Fibroblast of gingiva (primary cell): ENCODE measurements around the gene NPIPA2.
"Not testable (repeated sequence)": the region's sequence is repeated elsewhere in the genome, so short reads cannot be mapped to it uniquely, and the experiment has no call there.

Experiments
- DNase-seq: peaks from one replicate; pipeline ENCODE4 v3.0.0-alpha.2; 2011; ENCODE audit warnings: low read depth

Gene NPIPA2

GRCh38 chr16:14742273-14743128 lies at the start of gene NPIPA2:
Gene NPIPA2 (plus strand): TSS chr16:14742533. CDS start chr16:14748066, 5,533 bp downstream.
- not testable (repeated sequence) for DNase-seq

GRCh38 chr16:14694129-14694528 lies 48.2 kb upstream of the NPIPA2 start, which contains the start of gene PLA2G10:
Gene PLA2G10 (minus strand): TSS chr16:14694308. CDS start chr16:14694229, 79 bp downstream.
- not testable (repeated sequence) for DNase-seq

GRCh38 chr16:14701859-14702258 lies 40.5 kb upstream of the NPIPA2 start:
- not testable (repeated sequence) for DNase-seq

GRCh38 chr16:14702672-14703071 lies 39.7 kb upstream of the NPIPA2 start:
- DNase-seq, result not testable (repeated sequence)

- not testable (repeated sequence) for DNase-seq
Observed at GRCh38 chr16:14703156-14704011, 38.9 kb upstream of the NPIPA2 start, which contains the start of gene NPIPA3. Gene NPIPA3 (plus strand): TSS chr16:14703411. CDS start chr16:14708944, 5,533 bp downstream.

- DNase-seq, result not testable (repeated sequence)
Observed at GRCh38 chr16:14733233-14733632, 9.1 kb upstream of the NPIPA2 start.

GRCh38 chr16:14740832-14741385 lies 1.4 kb upstream of the NPIPA2 start:
- not testable (repeated sequence) for DNase-seq

GRCh38 chr16:14741794-14742193 lies 539 bp upstream of the NPIPA2 start:
- not testable (repeated sequence) for DNase-seq

- DNase-seq, result not testable (repeated sequence)
Observed at GRCh38 chr16:14773654-14774053, 31.3 kb downstream of the NPIPA2 start.

- not testable (repeated sequence) for DNase-seq
Observed at GRCh38 chr16:14775624-14776023, 33.3 kb downstream of the NPIPA2 start.

GRCh38 chr16:14776763-14777162 lies 34.4 kb downstream of the NPIPA2 start:
- DNase-seq, result not testable (repeated sequence)

GRCh38 chr16:14779368-14779877 lies 37.1 kb downstream of the NPIPA2 start:
- DNase-seq, result not testable (repeated sequence)

- DNase-seq, result not testable (repeated sequence)
Observed at GRCh38 chr16:14786180-14786579, 43.8 kb downstream of the NPIPA2 start.

GRCh38 chr16:14789577-14789976 lies 47.2 kb downstream of the NPIPA2 start:
- DNase-seq, result not testable (repeated sequence)

- not testable (repeated sequence) for DNase-seq
Observed at GRCh38 chr16:14790320-14790956, 48.1 kb downstream of the NPIPA2 start.

- DNase-seq, result not testable (repeated sequence)
Observed at GRCh38 chr16:14792914-14793313, 50.6 kb downstream of the NPIPA2 start.

- DNase-seq, result not testable (repeated sequence)
Observed at GRCh38 chr16:14797558-14797957, 55.2 kb downstream of the NPIPA2 start.

- DNase-seq, result not testable (repeated sequence)
Observed at GRCh38 chr16:14803577-14803976, 61.2 kb downstream of the NPIPA2 start.

- DNase-seq, result not testable (repeated sequence)
Observed at GRCh38 chr16:14807184-14807678, 64.9 kb downstream of the NPIPA2 start.

GRCh38 chr16:14813890-14814289 lies 71.6 kb downstream of the NPIPA2 start:
- not testable (repeated sequence) for DNase-seq
